ENCODE measurements around the gene CLNS1A.
"Not testable (repeated sequence)": the region's sequence is repeated elsewhere in the genome, so short reads cannot be mapped to it uniquely, and the experiment has no call there.

DNA sequence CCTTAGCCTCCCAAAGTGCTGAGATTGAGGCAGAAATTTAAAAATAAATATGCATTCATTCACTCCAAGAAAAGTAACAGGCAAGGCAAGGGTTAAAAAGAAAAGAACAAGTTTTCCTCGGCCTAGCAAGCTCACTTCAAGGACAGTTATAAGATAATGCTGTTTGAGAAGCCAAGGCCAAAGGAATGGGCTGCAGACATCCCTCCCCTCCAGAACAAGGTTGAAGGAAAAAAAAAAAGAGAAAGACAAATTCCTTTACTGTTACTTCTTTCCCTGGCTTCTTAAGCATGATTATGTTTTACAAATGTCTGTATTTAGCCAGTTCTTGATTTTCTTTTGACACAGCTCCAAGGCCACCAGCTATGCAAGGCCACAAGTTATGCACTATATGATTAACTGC lies 66.7 kb downstream of the CLNS1A start:
- TF ChIP-seq, protein P1, sequence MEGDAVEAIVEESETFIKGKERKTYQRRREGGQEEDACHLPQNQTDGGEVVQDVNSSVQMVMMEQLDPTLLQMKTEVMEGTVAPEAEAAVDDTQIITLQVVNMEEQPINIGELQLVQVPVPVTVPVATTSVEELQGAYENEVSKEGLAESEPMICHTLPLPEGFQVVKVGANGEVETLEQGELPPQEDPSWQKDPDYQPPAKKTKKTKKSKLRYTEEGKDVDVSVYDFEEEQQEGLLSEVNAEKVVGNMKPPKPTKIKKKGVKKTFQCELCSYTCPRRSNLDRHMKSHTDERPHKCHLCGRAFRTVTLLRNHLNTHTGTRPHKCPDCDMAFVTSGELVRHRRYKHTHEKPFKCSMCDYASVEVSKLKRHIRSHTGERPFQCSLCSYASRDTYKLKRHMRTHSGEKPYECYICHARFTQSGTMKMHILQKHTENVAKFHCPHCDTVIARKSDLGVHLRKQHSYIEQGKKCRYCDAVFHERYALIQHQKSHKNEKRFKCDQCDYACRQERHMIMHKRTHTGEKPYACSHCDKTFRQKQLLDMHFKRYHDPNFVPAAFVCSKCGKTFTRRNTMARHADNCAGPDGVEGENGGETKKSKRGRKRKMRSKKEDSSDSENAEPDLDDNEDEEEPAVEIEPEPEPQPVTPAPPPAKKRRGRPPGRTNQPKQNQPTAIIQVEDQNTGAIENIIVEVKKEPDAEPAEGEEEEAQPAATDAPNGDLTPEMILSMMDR (IDR thresholded peaks at IDR 0.05): not testable (repeated sequence)
- not testable (repeated sequence) for TF ChIP-seq POLR2A (IDR thresholded peaks at IDR 0.05)

All from right lobe of liver (tissue), 4 donors.